BLaER1 (cell line): ENCODE data around the gene FKBP10.
A peak's percentile ranks its signal among the peaks of the same experiment; 100 is the strongest.

Experiments
- H3K27ac ChIP-seq: shearing (Covaris generic); formaldehyde crosslinking; 2 replicates; pipeline ENCODE4 v1.8.1; 2022
- H3K27me3 ChIP-seq: shearing (Covaris generic); formaldehyde crosslinking; 2 replicates; pipeline ENCODE4 v1.8.1; 2022
- H3K36me3 ChIP-seq: shearing (Covaris generic); formaldehyde crosslinking; 2 replicates; pipeline ENCODE4 v1.8.1; 2022
- H3K4me1 ChIP-seq: shearing (Covaris generic); formaldehyde crosslinking; 2 replicates; pipeline ENCODE4 v1.8.1; 2022
- H3K4me2 ChIP-seq: shearing (Covaris generic); formaldehyde crosslinking; 2 replicates; pipeline ENCODE4 v1.8.1; 2022
- H3K4me3 ChIP-seq: shearing (Covaris generic); formaldehyde crosslinking; 2 replicates; pipeline ENCODE4 v1.8.1; 2022
- H3K9ac ChIP-seq: shearing (Covaris generic); formaldehyde crosslinking; 2 replicates; pipeline ENCODE4 v1.8.1; 2022
- H3K9me3 ChIP-seq: shearing (Covaris generic); formaldehyde crosslinking; 2 replicates; pipeline ENCODE4 v1.8.1; 2022
- H4K20me1 ChIP-seq: shearing (Covaris generic); formaldehyde crosslinking; 2 replicates; pipeline ENCODE4 v1.8.1; 2022
- Cebpa-rat ChIP-seq: shearing (Covaris generic); IDR thresholded peaks from 2 replicates; pipeline ENCODE4 v1.8.1; 2022

The FKBP10 gene

GRCh38 chr17:41781404-41782110, 31.2 kb upstream of the FKBP10 start:
- H4K20me1 ChIP-seq = peaks cover 84% of the 10 kb centered on the region
- H3K4me1 ChIP-seq = peaks cover 81% of the 10 kb centered on the region
- H3K27me3 ChIP-seq = no peaks in the 10 kb centered on the region
- no peak for TF ChIP-seq Cebpa-rat
- H3K9me3 ChIP-seq = no peaks in the 10 kb centered on the region
- peak overlapping the region; percentile 99 for H3K4me2 ChIP-seq
- H3K36me3 ChIP-seq = peaks cover 17% of the 10 kb centered on the region
- H3K9ac ChIP-seq = peak overlapping the region; percentile 69
- H3K4me3 ChIP-seq = peak overlapping the region; percentile 54
- H3K27ac ChIP-seq = peak overlapping the region; percentile 100

GRCh38 chr17:41782142-41782541, 30.7 kb upstream of the FKBP10 start:
- Histone ChIP-seq H3K4me1 (peaks cover 78% of the 10 kb centered on the region), H3K4me2 (peak overlapping the region; percentile 99), H3K4me3 (peak overlapping the region; percentile 54), H3K36me3 (peaks cover 12% of the 10 kb centered on the region), H3K9me3 (no peaks in the 10 kb centered on the region), H3K27ac (peak overlapping the region; percentile 100), H4K20me1 (peaks cover 78% of the 10 kb centered on the region), H3K9ac (peak overlapping the region; percentile 69), H3K27me3 (no peaks in the 10 kb centered on the region)
- TF ChIP-seq Cebpa-rat = no peak

GRCh38 chr17:41784207-41784744, 28.5 kb upstream of the FKBP10 start:
- H3K4me2 ChIP-seq = peak overlapping the region; percentile 99
- H3K9ac ChIP-seq = peak overlapping the region; percentile 99
- H3K4me3 ChIP-seq = peak overlapping the region; percentile 94
- TF ChIP-seq Cebpa-rat = no peak
- H3K4me1 ChIP-seq = peaks cover 78% of the 10 kb centered on the region
- peaks cover 57% of the 10 kb centered on the region for H4K20me1 ChIP-seq
- no peaks in the 10 kb centered on the region for H3K36me3 ChIP-seq
- H3K27me3 ChIP-seq = no peaks in the 10 kb centered on the region
- H3K9me3 ChIP-seq = no peaks in the 10 kb centered on the region
- H3K27ac ChIP-seq = peak overlapping the region; percentile 100

- Histone ChIP-seq H3K27me3 (no peaks in the 10 kb centered on the region), H3K9me3 (no peaks in the 10 kb centered on the region), H3K4me2 (peak overlapping the region; percentile 99), H3K9ac (peak overlapping the region; percentile 99), H3K4me3 (peak overlapping the region; percentile 94), H3K4me1 (peaks cover 78% of the 10 kb centered on the region), H3K27ac (peak overlapping the region; percentile 100), H3K36me3 (no peaks in the 10 kb centered on the region), H4K20me1 (peaks cover 47% of the 10 kb centered on the region)
- no peak for TF ChIP-seq Cebpa-rat
These were observed 27.5 kb upstream of the FKBP10 start for GRCh38 chr17:41785091-41785858.

GRCh38 chr17:41785859-41786226, 27.0 kb upstream of the FKBP10 start:
- Histone ChIP-seq H3K4me2 (peak overlapping the region; percentile 99), H3K9ac (peak overlapping the region; percentile 99), H3K27me3 (no peaks in the 10 kb centered on the region), H3K27ac (peak overlapping the region; percentile 100), H3K36me3 (no peaks in the 10 kb centered on the region), H3K4me3 (peak overlapping the region; percentile 94), H3K4me1 (peaks cover 78% of the 10 kb centered on the region), H3K9me3 (no peaks in the 10 kb centered on the region), H4K20me1 (peaks cover 41% of the 10 kb centered on the region)
- TF ChIP-seq Cebpa-rat = no peak

- Histone ChIP-seq H3K9me3 (no peaks in the 10 kb centered on the region), H4K20me1 (peaks cover 35% of the 10 kb centered on the region), H3K27me3 (no peaks in the 10 kb centered on the region), H3K4me2 (peak within 1 kb of the TSS; percentile 99), H3K4me1 (peaks cover 78% of the 10 kb centered on the region), H3K27ac (peak within 1 kb of the TSS; percentile 100), H3K9ac (peak within 1 kb of the TSS; percentile 99), H3K4me3 (peak within 1 kb of the TSS; percentile 94), H3K36me3 (no peaks in the 10 kb centered on the region)
- TF ChIP-seq Cebpa-rat = no peak
These were observed 26.4 kb upstream of the FKBP10 start, which contains the start of gene JUP for GRCh38 chr17:41786227-41787020. TSS of gene JUP (minus strand) at chr17:41786711. CDS start at chr17:41771854, 14,857 bp downstream.

- TF ChIP-seq Cebpa-rat = no peak
- Histone ChIP-seq H4K20me1 (peaks cover 29% of the 10 kb centered on the region), H3K36me3 (no peaks in the 10 kb centered on the region), H3K4me2 (peak overlapping the region; percentile 66), H3K27me3 (no peaks in the 10 kb centered on the region), H3K9ac (no peak overlapping the region), H3K27ac (no peak overlapping the region), H3K4me1 (peaks cover 77% of the 10 kb centered on the region), H3K4me3 (no peak overlapping the region; the same call in 1 of the 2 replicates), H3K9me3 (no peaks in the 10 kb centered on the region)
These were observed 25.8 kb upstream of the FKBP10 start for GRCh38 chr17:41787021-41787418.

- H3K4me1 ChIP-seq = peaks cover 52% of the 10 kb centered on the region
- no peaks in the 10 kb centered on the region for H4K20me1 ChIP-seq
- H3K9ac ChIP-seq = no peak overlapping the region
- TF ChIP-seq Cebpa-rat = no peak
- H3K27ac ChIP-seq = 0 out of 2 replicates have a peak overlapping the region, but pooled peaks have one; percentile 1
- no peaks in the 10 kb centered on the region for H3K9me3 ChIP-seq
- H3K4me3 ChIP-seq = no peak overlapping the region
- H3K27me3 ChIP-seq = no peaks in the 10 kb centered on the region
- no peaks in the 10 kb centered on the region for H3K36me3 ChIP-seq
- H3K4me2 ChIP-seq = peak overlapping the region; percentile 46
These were observed 19.7 kb upstream of the FKBP10 start for GRCh38 chr17:41792845-41793783.
